ENCODE results near the gene ETS2. TPM values are rescaled to one million over a fixed set of nuclear protein-coding genes. Genes with fewer than 3 reads are reported as not detected.

ETS2 gene
- total RNA-seq, 1 donor from 2014 or later, result 40.3 TPM

- Histone ChIP-seq H3K9me3 (ENCODE audit: insufficient read depth, low read depth, low read length) (peaks cover 4% of the 10 kb centered on the region), H3K27ac (ENCODE audit: low read depth, low read length) (no peak overlapping the region), H4K20me1 (ENCODE audit: insufficient read depth, low read length) (no peaks in the 10 kb centered on the region), H3K4me3 (ENCODE audit: insufficient read depth, low read depth, low read length) (no peak overlapping the region), H3K36me3 (ENCODE audit: insufficient read depth, low read length) (no peaks in the 10 kb centered on the region), H3K4me1 (ENCODE audit: insufficient read depth, low read length) (peaks cover 27% of the 10 kb centered on the region), H3K79me2 (ENCODE audit: insufficient read depth, low read length) (no peaks in the 10 kb centered on the region), H3K4me2 (ENCODE audit: low read length) (no peak overlapping the region), H2AFZ (ENCODE audit: low read depth, low read length) (no peak overlapping the region), H3K27me3 (ENCODE audit: insufficient read depth, low read length) (no peaks in the 10 kb centered on the region), H3K9ac (ENCODE audit: low read length) (no peak overlapping the region)
- TF ChIP-seq CTCF (IDR thresholded peaks at IDR 0.05; ENCODE audit: insufficient read depth, low read depth, low read length) (no peak), EZH2 (IDR thresholded peaks at IDR 0.05; ENCODE audit: insufficient read depth, low read length) (no peak)
- Mint-ChIP-seq H3K27ac (ENCODE audit: unreplicated experiment) (no peak overlapping the region), H3K9me3 (ENCODE audit: unreplicated experiment) (peaks cover 16% of the 10 kb centered on the region), H3K4me1 (ENCODE audit: low read depth, unreplicated experiment) (peaks cover 12% of the 10 kb centered on the region), H3K36me3 (ENCODE audit: low read depth, unreplicated experiment) (peaks cover 1% of the 10 kb centered on the region), H3K27me3 (ENCODE audit: low read depth, unreplicated experiment) (no peaks in the 10 kb centered on the region), H3K4me3 (ENCODE audit: unreplicated experiment) (no peak overlapping the region)
- FAIRE-seq (no peak), DNase-seq (ENCODE audit: low read depth) (no peak)
Measured at GRCh38 chr21:38850277-38850951, 44.7 kb downstream of the ETS2 start.

- no peaks in the 10 kb centered on the region for H3K79me2 ChIP-seq (ENCODE audit: insufficient read depth, low read length)
- Mint-ChIP-seq H3K27me3 (ENCODE audit: low read depth, unreplicated experiment) (no peaks in the 10 kb centered on the region), H3K4me1 (ENCODE audit: low read depth, unreplicated experiment) (peaks cover 12% of the 10 kb centered on the region), H3K9me3 (ENCODE audit: unreplicated experiment) (peaks cover 16% of the 10 kb centered on the region), H3K27ac (ENCODE audit: unreplicated experiment) (peak overlapping the region; percentile 26), H3K4me3 (ENCODE audit: unreplicated experiment) (no peak overlapping the region), H3K36me3 (ENCODE audit: low read depth, unreplicated experiment) (peaks cover 1% of the 10 kb centered on the region)
- TF ChIP-seq CTCF (IDR thresholded peaks at IDR 0.05; ENCODE audit: insufficient read depth, low read depth, low read length) (no peak), EZH2 (IDR thresholded peaks at IDR 0.05; ENCODE audit: insufficient read depth, low read length) (no peak)
- peaks cover 27% of the 10 kb centered on the region for H3K4me1 ChIP-seq (ENCODE audit: insufficient read depth, low read length)
- H3K4me3 ChIP-seq (ENCODE audit: insufficient read depth, low read depth, low read length), result no peak overlapping the region
- FAIRE-seq (no peak), DNase-seq (ENCODE audit: low read depth) (no peak)
- H3K36me3 ChIP-seq (ENCODE audit: insufficient read depth, low read length), result no peaks in the 10 kb centered on the region
- H3K27ac ChIP-seq (ENCODE audit: low read depth, low read length), result peak overlapping the region; percentile 8
- H3K9ac ChIP-seq (ENCODE audit: low read length), result no peak overlapping the region
- no peak overlapping the region for H2AFZ ChIP-seq (ENCODE audit: low read depth, low read length)
- peaks cover 4% of the 10 kb centered on the region for H3K9me3 ChIP-seq (ENCODE audit: insufficient read depth, low read depth, low read length)
- H3K27me3 ChIP-seq (ENCODE audit: insufficient read depth, low read length), result no peaks in the 10 kb centered on the region
- H3K4me2 ChIP-seq (ENCODE audit: low read length), result peak overlapping the region; percentile 5
- H4K20me1 ChIP-seq (ENCODE audit: insufficient read depth, low read length), result no peaks in the 10 kb centered on the region
Measured at GRCh38 chr21:38851101-38851500, 45.4 kb downstream of the ETS2 start.

GRCh38 chr21:38852278-38852677, 46.5 kb downstream of the ETS2 start:
- Histone ChIP-seq H3K27ac (ENCODE audit: low read depth, low read length) (no peak overlapping the region), H3K4me2 (ENCODE audit: low read length) (no peak overlapping the region), H2AFZ (ENCODE audit: low read depth, low read length) (no peak overlapping the region), H3K27me3 (ENCODE audit: insufficient read depth, low read length) (no peaks in the 10 kb centered on the region), H3K4me3 (ENCODE audit: insufficient read depth, low read depth, low read length) (no peak overlapping the region), H3K9me3 (ENCODE audit: insufficient read depth, low read depth, low read length) (peaks cover 4% of the 10 kb centered on the region), H3K9ac (ENCODE audit: low read length) (no peak overlapping the region), H3K36me3 (ENCODE audit: insufficient read depth, low read length) (no peaks in the 10 kb centered on the region), H3K79me2 (ENCODE audit: insufficient read depth, low read length) (no peaks in the 10 kb centered on the region), H3K4me1 (ENCODE audit: insufficient read depth, low read length) (peaks cover 25% of the 10 kb centered on the region), H4K20me1 (ENCODE audit: insufficient read depth, low read length) (no peaks in the 10 kb centered on the region)
- Mint-ChIP-seq H3K4me1 (ENCODE audit: low read depth, unreplicated experiment) (peaks cover 12% of the 10 kb centered on the region), H3K36me3 (ENCODE audit: low read depth, unreplicated experiment) (peaks cover 1% of the 10 kb centered on the region), H3K27ac (ENCODE audit: unreplicated experiment) (no peak overlapping the region), H3K4me3 (ENCODE audit: unreplicated experiment) (no peak overlapping the region), H3K9me3 (ENCODE audit: unreplicated experiment) (peaks cover 16% of the 10 kb centered on the region), H3K27me3 (ENCODE audit: low read depth, unreplicated experiment) (no peaks in the 10 kb centered on the region)
- FAIRE-seq, result no peak
- TF ChIP-seq CTCF (IDR thresholded peaks at IDR 0.05; ENCODE audit: insufficient read depth, low read depth, low read length), result no peak
- no peak for TF ChIP-seq EZH2 (IDR thresholded peaks at IDR 0.05; ENCODE audit: insufficient read depth, low read length)
- peak; percentile 23 for DNase-seq (ENCODE audit: low read depth)

Measured in astrocyte (in vitro differentiated cells and primary cell).